Measurements from ENCODE around the gene TNNI3. TPM values are rescaled to one million over a fixed set of nuclear protein-coding genes. Genes with fewer than 3 reads are reported as not detected.

Gene TNNI3
- total and polyA plus RNA-seq, 9 of the 15 experiments (the other 6 are each of a cell fraction or from before 2014, with no cell fraction given): 4.7 to 158 (median 42.0) TPM

DNA sequence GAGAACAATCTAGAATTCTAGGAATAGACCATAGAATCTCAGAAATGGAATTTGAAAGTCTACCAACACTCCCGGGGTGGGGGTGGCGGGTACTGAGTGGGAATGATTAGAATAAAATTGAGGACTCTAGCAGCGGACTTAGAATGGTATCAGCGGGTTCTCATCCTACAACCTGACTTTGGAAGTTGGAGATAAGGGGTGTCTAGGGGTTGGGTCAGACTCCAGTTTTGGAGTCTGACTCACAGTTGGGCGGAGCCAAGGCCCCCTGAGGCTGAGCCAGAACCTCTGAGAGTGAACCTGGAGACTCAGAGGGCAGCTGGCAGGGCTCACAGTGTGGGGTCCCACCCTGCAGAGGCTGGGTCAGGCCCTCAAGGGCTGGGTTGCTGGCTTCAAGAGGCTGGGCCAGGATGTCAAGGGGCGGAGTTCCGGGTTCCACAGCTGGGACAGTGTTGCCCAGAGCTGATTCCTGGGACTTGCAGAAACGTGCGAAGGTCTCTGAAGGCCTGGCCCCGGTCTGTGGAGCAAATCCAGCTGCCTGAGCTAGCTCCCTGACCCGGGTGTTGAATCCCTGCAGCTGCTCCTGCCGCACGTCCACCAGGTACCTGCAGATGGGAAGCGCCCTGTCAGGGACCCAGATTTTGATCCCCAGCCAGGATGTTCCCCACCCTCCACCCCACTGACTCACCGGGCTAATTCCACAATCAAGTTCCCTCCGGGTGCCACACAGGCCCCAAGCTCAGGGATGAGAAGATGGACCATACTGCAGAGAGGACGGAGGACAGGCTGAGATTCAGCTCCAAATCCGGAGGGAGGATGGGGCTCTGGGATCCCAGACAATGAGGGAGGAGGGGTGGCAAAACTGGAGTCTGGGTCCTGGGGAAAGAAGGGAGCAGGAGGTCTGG, 1.6 kb upstream of the TNNI3 start:
- H4K20me1 ChIP-seq (replicated peaks; ENCODE audit: control insufficient read depth, insufficient read depth, low read length): no peaks in the 10 kb centered on the region
- H3K4me2 ChIP-seq (ENCODE audit: insufficient read depth, low read length): peak overlapping the region; percentile 79
- H3K79me2 ChIP-seq (ENCODE audit: control insufficient read depth, insufficient read depth, low read length): peaks cover 14% of the 10 kb centered on the region
- no peaks in the 10 kb centered on the region for H3K27me3 ChIP-seq (ENCODE audit: control insufficient read depth in 2 of 2, insufficient read depth in 2 of 2, low read length in 2 of 2)
- ChIA-PET POLR2A (interaction anchor here (0.6 to 2.9 kb wide), 9 partner anchors 12 to 228 kb away, joined by 3 to 13 read pairs (median 3); no protein-coding TSS in a partner anchor), CTCF (ENCODE audit: low intra/inter-chr PET ratio) (interaction anchor here (0.8 kb wide), 1 partner anchor 144 kb away, joined by 3 read pairs; no protein-coding TSS in a partner anchor)
- peak overlapping the region; percentile 67 to 90; a peak in 3 of 4 replicates for H3K9ac ChIP-seq (ENCODE audit: insufficient read depth in 1 of 2, low read depth in 2 of 2, low read length in 2 of 2)
- in situ Hi-C loops (cut with MboI) (loop anchor here (25.0 kb wide), 1 partner anchor 978 kb away; the partner anchor contains the start of gene ZNF444), intact Hi-C loops (cut with micrococcal nuclease) (loop anchor here (1.0 to 10.0 kb wide), 3 partner anchors 13 to 346 kb away; no protein-coding TSS in a partner anchor)
- no peaks in the 10 kb centered on the region for H3K9me1 ChIP-seq (ENCODE audit: control insufficient read depth, insufficient read depth, low read length)
- FAIRE-seq (peak; percentile 100), DNase-seq (ENCODE audit: extremely low read depth in 1 of 4, low spot score in 3 of 4) (peak; percentile 77 to 99 (median 85)), ATAC-seq (peak; percentile 84)
- peak overlapping the region; percentile 66 for H3K27ac ChIP-seq (ENCODE audit: extremely low read depth, low read depth, low read length)
- no peaks in the 10 kb centered on the region for H3K9me3 ChIP-seq (replicated peaks; ENCODE audit: control insufficient read depth, insufficient read depth, low read depth, low read length)
- TSS peak; percentile 93 for BruUV-seq (replicated peaks)
- WGBS (ENCODE audit: insufficient coverage, low coverage, missing lambda C conversion rate): 2% methylated on average over 18 of the region's 18 CpGs
- peaks cover 34 to 64% of the 10 kb centered on the region in 2 experiments for H3K4me1 ChIP-seq (replicated peaks in 1 of 2; ENCODE audit: control insufficient read depth in 2 of 2, insufficient read depth in 2 of 2, low read length in 2 of 2)
- H3K36me3 ChIP-seq (ENCODE audit: control insufficient read depth, insufficient read depth, low read length): peaks cover 8% of the 10 kb centered on the region; the same call in 1 of the 3 replicates
- peak overlapping the region; percentile 18; the same call in 1 of the 2 replicates for H2AFZ ChIP-seq (ENCODE audit: low read depth, low read length)
- peak overlapping the region; percentile 42 for H3K4me3 ChIP-seq
- TF ChIP-seq NFXL1 (CRISPR knock-in tag; IDR thresholded peaks at IDR 0.05) (no peak), ARHGAP35 (IDR thresholded peaks at IDR 0.05; ENCODE audit: partially characterized antibody) (no peak), BHLHE40 (IDR thresholded peaks at IDR 0.05; ENCODE audit: low read length) (no peak; the same call in 1 of the 2 replicates), HDAC3 (IDR thresholded peaks at IDR 0.05; ENCODE audit: borderline replicate concordance, partially characterized antibody) (peak; percentile 68), NRF1 (conservative IDR thresholded peaks at IDR 0.05 in 1 of 2, IDR thresholded peaks at IDR 0.05 in 1 of 2) (peak; percentile 46 to 52; a peak in 3 of 4 replicates), ZNF274 (IDR thresholded peaks at IDR 0.05; ENCODE audit: borderline replicate concordance, low read depth, low read length) (no peak), FOXM1 (IDR thresholded peaks at IDR 0.05; ENCODE audit: low read depth) (peak; percentile 56), FOXM1 (CRISPR knock-in tag; IDR thresholded peaks at IDR 0.05; ENCODE audit: low read depth) (no peak), HNRNPK (IDR thresholded peaks at IDR 0.05; ENCODE audit: low read depth, low read length, poor library complexity, severe bottlenecking) (no peak), GATAD2B (IDR thresholded peaks at IDR 0.05; ENCODE audit: borderline replicate concordance) (peak; percentile 72; the same call in 1 of the 2 replicates)
- TF ChIP-seq, protein P1, sequence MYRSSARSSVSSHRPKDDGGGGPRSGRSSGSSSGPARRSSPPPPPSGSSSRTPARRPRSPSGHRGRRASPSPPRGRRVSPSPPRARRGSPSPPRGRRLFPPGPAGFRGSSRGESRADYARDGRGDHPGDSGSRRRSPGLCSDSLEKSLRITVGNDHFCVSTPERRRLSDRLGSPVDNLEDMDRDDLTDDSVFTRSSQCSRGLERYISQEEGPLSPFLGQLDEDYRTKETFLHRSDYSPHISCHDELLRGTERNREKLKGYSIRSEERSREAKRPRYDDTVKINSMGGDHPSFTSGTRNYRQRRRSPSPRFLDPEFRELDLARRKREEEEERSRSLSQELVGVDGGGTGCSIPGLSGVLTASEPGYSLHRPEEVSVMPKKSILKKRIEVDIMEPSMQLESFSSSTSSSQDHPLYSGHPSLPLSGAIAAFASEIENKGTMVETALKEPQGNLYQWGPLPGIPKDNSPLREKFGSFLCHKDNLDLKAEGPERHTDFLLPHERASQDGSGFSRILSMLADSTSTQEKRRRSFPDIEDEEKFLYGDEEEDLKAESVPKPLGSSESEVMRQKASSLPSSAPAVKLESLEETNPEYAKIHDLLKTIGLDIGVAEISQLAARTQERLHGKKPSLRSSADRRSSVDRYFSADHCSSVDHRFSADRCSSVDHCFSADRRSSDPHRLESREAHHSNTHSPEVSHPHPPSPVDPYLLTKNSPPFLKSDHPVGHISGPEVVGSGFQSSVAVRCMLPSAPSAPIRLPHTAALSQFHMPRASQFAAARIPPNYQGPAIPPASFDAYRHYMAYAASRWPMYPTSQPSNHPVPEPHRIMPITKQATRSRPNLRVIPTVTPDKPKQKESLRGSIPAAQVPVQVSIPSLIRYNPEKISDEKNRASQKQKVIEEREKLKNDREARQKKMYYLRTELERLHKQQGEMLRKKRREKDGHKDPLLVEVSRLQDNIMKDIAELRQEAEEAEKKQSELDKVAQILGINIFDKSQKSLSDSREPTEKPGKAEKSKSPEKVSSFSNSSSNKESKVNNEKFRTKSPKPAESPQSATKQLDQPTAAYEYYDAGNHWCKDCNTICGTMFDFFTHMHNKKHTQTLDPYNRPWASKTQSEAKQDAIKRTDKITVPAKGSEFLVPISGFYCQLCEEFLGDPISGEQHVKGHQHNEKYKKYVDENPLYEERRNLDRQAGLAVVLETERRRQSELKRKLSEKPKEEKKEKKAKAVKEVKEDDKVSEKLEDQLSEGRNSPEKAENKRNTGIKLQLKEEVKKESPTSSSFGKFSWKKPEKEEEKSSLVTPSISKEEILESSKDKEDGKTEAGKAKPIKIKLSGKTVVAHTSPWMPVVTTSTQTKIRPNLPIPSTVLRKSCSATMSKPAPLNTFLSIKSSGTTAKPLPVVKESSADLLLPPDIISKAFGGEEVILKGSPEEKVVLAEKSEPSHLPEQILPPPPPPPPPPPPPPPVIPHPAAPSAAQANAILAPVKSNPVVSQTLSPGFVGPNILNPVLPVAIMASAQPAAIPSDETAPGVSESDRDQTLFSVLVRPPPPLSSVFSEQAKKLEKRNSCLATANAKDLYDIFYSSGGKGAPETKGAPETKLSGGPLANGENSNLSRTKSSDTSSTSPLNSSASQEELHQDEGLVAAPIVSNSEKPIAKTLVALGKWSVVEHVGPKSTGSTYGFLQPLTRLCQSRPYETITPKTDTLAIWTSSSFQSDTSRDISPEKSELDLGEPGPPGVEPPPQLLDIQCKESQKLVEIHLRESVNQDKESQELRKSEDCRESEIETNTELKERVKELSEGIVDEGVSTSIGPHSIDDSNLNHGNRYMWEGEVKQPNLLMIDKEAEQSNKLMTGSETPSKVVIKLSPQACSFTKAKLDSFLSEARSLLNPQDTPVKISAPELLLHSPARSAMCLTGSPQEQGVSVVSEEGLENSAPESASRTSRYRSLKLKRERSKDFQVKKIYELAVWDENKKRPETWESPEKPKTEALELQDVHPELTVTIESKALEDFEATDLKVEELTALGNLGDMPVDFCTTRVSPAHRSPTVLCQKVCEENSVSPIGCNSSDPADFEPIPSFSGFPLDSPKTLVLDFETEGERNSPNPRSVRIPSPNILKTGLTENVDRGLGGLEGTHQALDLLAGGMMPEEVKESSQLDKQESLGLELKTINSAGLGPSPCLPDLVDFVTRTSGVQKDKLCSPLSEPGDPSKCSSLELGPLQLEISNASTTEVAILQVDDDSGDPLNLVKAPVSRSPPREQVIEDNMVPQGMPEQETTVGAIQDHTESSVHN (IDR thresholded peaks at IDR 0.05; ENCODE audit: borderline replicate concordance in 1 of 2, low read depth in 1 of 2): no peak
